HepG2 (cell line): ENCODE data around the gene TMEM86B. TPM values are rescaled to one million over a fixed set of nuclear protein-coding genes. Genes with fewer than 3 reads are reported as not detected.

Experiments
- CREM ChIP-seq, 2 experiments: sonication (generic) in 1 of 2; formaldehyde crosslinking in 1 of 2; IDR thresholded peaks; 2 replicates each; pipeline versions ENCODE4 v1.4.0 to v1.6.1; 2016 to 2020; ENCODE audit warnings: antibody characterized with exemption in 1 of 2, mild to moderate bottlenecking in 1 of 2, missing genetic modification reagents in 1 of 2
- KLF15 ChIP-seq: sonication (generic); formaldehyde crosslinking; IDR thresholded peaks from 2 replicates; pipeline ENCODE4 v1.8.1; 2023; ENCODE audit warnings: borderline replicate concordance, mild to moderate bottlenecking, inconsistent platforms, missing genetic modification reagents, mixed read lengths
- NFKB2 ChIP-seq: sonication (generic); formaldehyde crosslinking; IDR thresholded peaks from 2 replicates; pipeline ENCODE4 v1.4.0; 2020; ENCODE audit warnings: missing genetic modification reagents, borderline replicate concordance
- NR2F6 ChIP-seq, 2 experiments: IDR thresholded peaks; 2 replicates each; pipeline ENCODE4 v1.6.1; 2016; ENCODE audit warnings: antibody characterized with exemption in 1 of 2, mild to moderate bottlenecking in 1 of 2
- PAXIP1 ChIP-seq: sonication (generic); formaldehyde crosslinking; conservative IDR thresholded peaks from 2 replicates; pipeline ENCODE4 v1.4.0; 2020; ENCODE audit warnings: mild to moderate bottlenecking, missing genetic modification reagents, moderate library complexity
- RERE ChIP-seq: IDR thresholded peaks from 2 replicates; pipeline ENCODE4 v1.6.1; 2016; ENCODE audit warnings: low read depth, missing genetic modification reagents, missing compliant biosample characterization
- ZNF841 ChIP-seq: sonication (generic); formaldehyde crosslinking; IDR thresholded peaks from 2 replicates; pipeline ENCODE4 v1.8.1; 2023; ENCODE audit warnings: missing genetic modification reagents, borderline replicate concordance
- ZSCAN31 ChIP-seq: sonication (generic); formaldehyde crosslinking; IDR thresholded peaks from 2 replicates; pipeline ENCODE4 v1.5.0; 2020; ENCODE audit warnings: low read depth, mild to moderate bottlenecking, missing genetic modification reagents
- polyA plus RNA-seq, 8 experiments: library from polyadenylated mRNA; depleted of rRNA in 3 of 8; stranded (reverse) in 7 of 8; unstranded in 1 of 8; fragments of >200 nt; fragmentation: Illumina TruSeq in 4 of 8; extraction: Trizol in 4 of 8; gene quantifications; 2 replicates each; pipeline versions ENCODE4 v1.2.1 to v1.2.3, GENCODE V29; 2011 to 2016; ENCODE audit warnings: low read depth in 4 of 8, missing spikeins in 1 of 8, mixed read lengths in 1 of 8; ENCODE audit not compliant: insufficient read depth in 1 of 8
- total RNA-seq, 5 experiments: library from RNA; depleted of rRNA; stranded (reverse); fragments of >200 nt; fragmentation: Illumina TruSeq; extraction: Trizol; gene quantifications; 2 replicates each; pipeline ENCODE4 v1.2.3, GENCODE V29; 2016; ENCODE audit warnings: low read depth in 1 of 5
- TF ChIP-seq, protein P1 (sequence below): sonication (generic); formaldehyde crosslinking; IDR thresholded peaks from 2 replicates; pipeline ENCODE4 v1.5.0; 2020; ENCODE audit warnings: missing genetic modification reagents
- TF ChIP-seq, protein P2 (sequence below): sonication (generic); formaldehyde crosslinking; IDR thresholded peaks from 2 replicates; pipeline ENCODE4 v1.5.0; 2020; ENCODE audit warnings: mild to moderate bottlenecking, missing genetic modification reagents, borderline replicate concordance

TMEM86B gene
- total and polyA plus RNA-seq, 2 of the 13 experiments (the other 11 are each of a cell fraction or from before 2014, with no cell fraction given), result 7.7 to 9.6 TPM

DNA sequence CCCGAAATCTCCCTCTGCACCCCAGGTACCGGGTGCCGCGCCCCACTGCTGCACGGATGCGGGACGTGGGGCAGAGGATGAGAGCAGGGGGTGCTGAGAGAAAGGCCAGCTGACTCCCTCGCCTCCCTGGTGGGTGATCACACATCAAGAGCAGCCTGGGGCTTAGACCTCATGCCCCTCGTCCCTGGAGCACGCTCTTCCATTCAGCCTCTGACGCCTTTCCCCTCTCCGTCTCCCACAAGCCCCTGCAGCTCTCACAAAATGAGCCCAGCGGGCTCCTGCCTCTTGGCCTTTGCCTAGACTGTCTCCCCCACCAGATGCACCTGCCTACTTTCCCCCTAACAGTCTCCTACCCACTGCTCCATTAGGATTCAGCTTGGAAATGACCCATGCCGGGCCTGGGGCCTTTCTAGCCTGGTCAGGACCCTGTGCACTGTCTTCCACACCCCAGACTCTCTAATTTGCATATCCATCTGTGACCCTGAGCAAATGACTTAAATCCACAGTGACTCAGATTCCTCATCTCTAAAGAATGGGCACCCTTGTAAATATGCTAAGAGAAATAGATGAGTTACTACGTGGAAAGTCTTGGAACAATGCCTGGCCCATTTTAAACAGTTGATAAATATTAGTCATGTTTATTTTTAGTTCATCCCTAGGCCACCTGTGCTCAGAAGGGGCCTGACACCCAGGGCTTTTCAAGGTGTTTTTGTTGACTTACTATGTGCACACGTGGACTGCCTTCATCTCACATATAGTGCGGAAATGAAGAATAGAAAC is 18.7 kb downstream of the TMEM86B start (continued):
- TF ChIP-seq CREM (IDR thresholded peaks at IDR 0.05) (peak; percentile 62), CREM (CRISPR knock-in tag; IDR thresholded peaks at IDR 0.05) (no peak), PAXIP1 (CRISPR knock-in tag) (peak; percentile 64; the same call in 1 of the 2 replicates), NFKB2 (no peak; the same call in none of the 2 replicates), NR2F6 (IDR thresholded peaks at IDR 0.05) (peak; percentile 25; the same call in 1 of the 2 replicates), NR2F6 (CRISPR knock-in tag; IDR thresholded peaks at IDR 0.05) (peak; percentile 8; the same call in 1 of the 2 replicates), RERE (CRISPR knock-in tag) (no peak), ZSCAN31 (CRISPR knock-in tag) (peak; percentile 74; the same call in 1 of the 2 replicates), ZNF841 (CRISPR knock-in tag) (no peak), KLF15 (CRISPR knock-in tag) (no peak)
- TF ChIP-seq, protein P1, sequence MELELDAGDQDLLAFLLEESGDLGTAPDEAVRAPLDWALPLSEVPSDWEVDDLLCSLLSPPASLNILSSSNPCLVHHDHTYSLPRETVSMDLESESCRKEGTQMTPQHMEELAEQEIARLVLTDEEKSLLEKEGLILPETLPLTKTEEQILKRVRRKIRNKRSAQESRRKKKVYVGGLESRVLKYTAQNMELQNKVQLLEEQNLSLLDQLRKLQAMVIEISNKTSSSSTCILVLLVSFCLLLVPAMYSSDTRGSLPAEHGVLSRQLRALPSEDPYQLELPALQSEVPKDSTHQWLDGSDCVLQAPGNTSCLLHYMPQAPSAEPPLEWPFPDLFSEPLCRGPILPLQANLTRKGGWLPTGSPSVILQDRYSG, result 0 out of 2 replicates have a peak, but pooled peaks have one; percentile 67
- TF ChIP-seq, protein P2, sequence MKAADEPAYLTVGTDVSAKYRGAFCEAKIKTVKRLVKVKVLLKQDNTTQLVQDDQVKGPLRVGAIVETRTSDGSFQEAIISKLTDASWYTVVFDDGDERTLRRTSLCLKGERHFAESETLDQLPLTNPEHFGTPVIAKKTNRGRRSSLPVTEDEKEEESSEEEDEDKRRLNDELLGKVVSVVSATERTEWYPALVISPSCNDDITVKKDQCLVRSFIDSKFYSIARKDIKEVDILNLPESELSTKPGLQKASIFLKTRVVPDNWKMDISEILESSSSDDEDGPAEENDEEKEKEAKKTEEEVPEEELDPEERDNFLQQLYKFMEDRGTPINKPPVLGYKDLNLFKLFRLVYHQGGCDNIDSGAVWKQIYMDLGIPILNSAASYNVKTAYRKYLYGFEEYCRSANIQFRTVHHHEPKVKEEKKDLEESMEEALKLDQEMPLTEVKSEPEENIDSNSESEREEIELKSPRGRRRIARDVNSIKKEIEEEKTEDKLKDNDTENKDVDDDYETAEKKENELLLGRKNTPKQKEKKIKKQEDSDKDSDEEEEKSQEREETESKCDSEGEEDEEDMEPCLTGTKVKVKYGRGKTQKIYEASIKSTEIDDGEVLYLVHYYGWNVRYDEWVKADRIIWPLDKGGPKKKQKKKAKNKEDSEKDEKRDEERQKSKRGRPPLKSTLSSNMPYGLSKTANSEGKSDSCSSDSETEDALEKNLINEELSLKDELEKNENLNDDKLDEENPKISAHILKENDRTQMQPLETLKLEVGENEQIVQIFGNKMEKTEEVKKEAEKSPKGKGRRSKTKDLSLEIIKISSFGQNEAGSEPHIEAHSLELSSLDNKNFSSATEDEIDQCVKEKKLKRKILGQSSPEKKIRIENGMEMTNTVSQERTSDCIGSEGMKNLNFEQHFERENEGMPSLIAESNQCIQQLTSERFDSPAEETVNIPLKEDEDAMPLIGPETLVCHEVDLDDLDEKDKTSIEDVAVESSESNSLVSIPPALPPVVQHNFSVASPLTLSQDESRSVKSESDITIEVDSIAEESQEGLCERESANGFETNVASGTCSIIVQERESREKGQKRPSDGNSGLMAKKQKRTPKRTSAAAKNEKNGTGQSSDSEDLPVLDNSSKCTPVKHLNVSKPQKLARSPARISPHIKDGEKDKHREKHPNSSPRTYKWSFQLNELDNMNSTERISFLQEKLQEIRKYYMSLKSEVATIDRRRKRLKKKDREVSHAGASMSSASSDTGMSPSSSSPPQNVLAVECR (CRISPR knock-in tag), result no peak
